NB4 (cell line): ENCODE results near the gene ITSN1.
A peak's percentile ranks its signal among the peaks of the same experiment; 100 is the strongest.
"Not testable (repeated sequence)": the region's sequence is repeated elsewhere in the genome, so short reads cannot be mapped to it uniquely, and the experiment has no call there.

Experiments
- DNase-seq: peaks from one replicate; pipeline ENCODE4 v3.0.0; 2010; ENCODE audit warnings: low read depth
- H3K4me3 ChIP-seq: one replicate; pipeline ENCODE4 v1.5.1; 2011; ENCODE audit warnings: mild to moderate bottlenecking, low read depth, low read length, moderate library complexity
- CTCF ChIP-seq: IDR thresholded peaks from one replicate; pipeline ENCODE4 v1.5.1; 2012; ENCODE audit warnings: low read depth, low read length
- MAX ChIP-seq: IDR thresholded peaks from 2 replicates; pipeline ENCODE4 v1.6.1; 2011; ENCODE audit warnings: low read depth, low read length
- MYC ChIP-seq: IDR thresholded peaks from 2 replicates; pipeline ENCODE4 v1.6.1; 2011; ENCODE audit warnings: low read depth, low read length
- POLR2A ChIP-seq: IDR thresholded peaks from 2 replicates; pipeline ENCODE4 v1.6.1; 2011; ENCODE audit warnings: mild to moderate bottlenecking; ENCODE audit not compliant: insufficient read length; ENCODE audit errors: extremely low read depth

Gene ITSN1

GRCh38 chr21:33915368-33916199, 273.3 kb downstream of the ITSN1 start, which contains the start of gene ATP5PO:
ATP5PO (minus strand) TSS chr21:33915804; CDS start chr21:33915763, 41 bp downstream.
- TF ChIP-seq POLR2A (peak; percentile 97), MYC (peak; percentile 16), MAX (0 out of 2 replicates have a peak, but pooled peaks have one; percentile 41), CTCF (no peak)
- peak; percentile 97 for DNase-seq
- H3K4me3 ChIP-seq, result peak within 1 kb of the TSS; percentile 93

GRCh38 chr21:33916200-33916567, 273.9 kb downstream of the ITSN1 start:
- TF ChIP-seq CTCF (no peak), POLR2A (no peak), MAX (no peak), MYC (no peak)
- H3K4me3 ChIP-seq, result peak overlapping the region; percentile 93
- no peak for DNase-seq

- DNase-seq, result no peak
- H3K4me3 ChIP-seq, result no peak overlapping the region
- TF ChIP-seq MAX, result no peak
- no peak for TF ChIP-seq MYC
- no peak for TF ChIP-seq POLR2A
- TF ChIP-seq CTCF, result no peak
These were observed 275.1 kb downstream of the ITSN1 start for GRCh38 chr21:33917421-33917820.

- H3K4me3 ChIP-seq, result no peak overlapping the region
- peak; percentile 79 for DNase-seq
- TF ChIP-seq MYC (peak; percentile 47; the same call in 1 of the 2 replicates), MAX (peak; percentile 76), CTCF (peak; percentile 86), POLR2A (no peak)
These were observed 281.9 kb downstream of the ITSN1 start for GRCh38 chr21:33924079-33924765.

GRCh38 chr21:33924766-33925100, 282.4 kb downstream of the ITSN1 start:
- TF ChIP-seq CTCF (no peak), MYC (no peak), MAX (no peak), POLR2A (no peak)
- no peak overlapping the region for H3K4me3 ChIP-seq
- peak; percentile 19 for DNase-seq

- not testable (repeated sequence) for H3K4me3 ChIP-seq, DNase-seq
These were observed 283.9 kb downstream of the ITSN1 start for GRCh38 chr21:33926248-33926647.

- H3K4me3 ChIP-seq, result peak overlapping the region; percentile 76
These were observed 288.9 kb downstream of the ITSN1 start for GRCh38 chr21:33931052-33931798.

More at GRCh38 chr21:33931052-33931798, 288.9 kb downstream of the ITSN1 start:
- DNase-seq, result peak; percentile 60
